Osteocyte (in vitro differentiated cells): ENCODE data around the gene ADGRG6. TPM values are rescaled to one million over a fixed set of nuclear protein-coding genes. Genes with fewer than 3 reads are reported as not detected.
"Not testable (repeated sequence)": the region's sequence is repeated elsewhere in the genome, so short reads cannot be mapped to it uniquely, and the experiment has no call there.

Experiments used
- DNase-seq: peaks from one replicate; pipeline ENCODE4 v3.0.0; 2021; ENCODE audit warnings: mixed read lengths; ENCODE audit not compliant: unreplicated experiment; ENCODE audit errors: extremely low spot score
- H3K27ac Mint-ChIP-seq: one replicate; pipeline ENCODE4 v1.8.0; 2021; ENCODE audit warnings: mild to moderate bottlenecking, mixed read lengths; ENCODE audit not compliant: unreplicated experiment
- H3K27me3 Mint-ChIP-seq: one replicate; pipeline ENCODE4 v1.8.0; 2021; ENCODE audit warnings: mixed read lengths; ENCODE audit not compliant: unreplicated experiment
- H3K36me3 Mint-ChIP-seq: one replicate; pipeline ENCODE4 v1.8.0; 2021; ENCODE audit warnings: mixed read lengths; ENCODE audit not compliant: unreplicated experiment
- H3K4me1 Mint-ChIP-seq: one replicate; pipeline ENCODE4 v1.8.0; 2021; ENCODE audit warnings: mixed read lengths; ENCODE audit not compliant: unreplicated experiment
- H3K4me3 Mint-ChIP-seq: one replicate; pipeline ENCODE4 v1.8.0; 2021; ENCODE audit warnings: mild to moderate bottlenecking, moderate library complexity, mixed read lengths; ENCODE audit not compliant: unreplicated experiment
- H3K9me3 Mint-ChIP-seq: one replicate; pipeline ENCODE4 v1.8.0; 2021; ENCODE audit warnings: mixed read lengths; ENCODE audit not compliant: unreplicated experiment
- total RNA-seq: library from RNA; stranded (reverse); gene quantifications from 2 replicates; pipeline ENCODE4 v1.2.1, GENCODE V29; 2021
- TF ChIP-seq, protein P1 (sequence below): fragments of 200-600 bp; sonication (generic); IDR thresholded peaks from 2 replicates; pipeline ENCODE4 v1.5.0; 2021; ENCODE audit warnings: antibody characterized with exemption, mild to moderate bottlenecking, moderate library complexity

The ADGRG6 gene
- total RNA-seq, 1 donor from 2014 or later: 0.51 TPM

DNA sequence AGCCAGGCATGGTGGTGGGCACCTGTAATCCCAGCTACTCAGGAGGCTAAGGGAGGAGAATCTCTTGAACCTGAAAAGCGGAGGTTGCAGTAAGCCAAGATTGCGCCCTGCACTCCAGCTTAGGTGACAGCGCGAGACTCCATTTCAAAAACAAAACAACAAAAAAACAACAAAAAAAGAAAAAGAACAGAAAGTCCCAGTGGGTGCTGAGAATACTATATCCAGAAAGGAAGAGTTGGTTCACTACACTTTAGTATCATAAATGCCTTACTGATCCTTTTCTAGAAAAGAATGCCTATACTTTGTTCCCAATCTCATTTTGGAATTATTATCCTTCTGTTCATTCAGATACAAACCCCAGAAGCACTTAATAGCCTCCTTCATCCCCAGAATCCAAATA is 20.9 kb upstream of the ADGRG6 start:
- no peaks in the 10 kb centered on the region for H3K27me3 Mint-ChIP-seq
- peaks cover 10% of the 10 kb centered on the region for H3K9me3 Mint-ChIP-seq
- no peak for DNase-seq
- peaks cover 14% of the 10 kb centered on the region for H3K4me1 Mint-ChIP-seq
- TF ChIP-seq, protein P1, sequence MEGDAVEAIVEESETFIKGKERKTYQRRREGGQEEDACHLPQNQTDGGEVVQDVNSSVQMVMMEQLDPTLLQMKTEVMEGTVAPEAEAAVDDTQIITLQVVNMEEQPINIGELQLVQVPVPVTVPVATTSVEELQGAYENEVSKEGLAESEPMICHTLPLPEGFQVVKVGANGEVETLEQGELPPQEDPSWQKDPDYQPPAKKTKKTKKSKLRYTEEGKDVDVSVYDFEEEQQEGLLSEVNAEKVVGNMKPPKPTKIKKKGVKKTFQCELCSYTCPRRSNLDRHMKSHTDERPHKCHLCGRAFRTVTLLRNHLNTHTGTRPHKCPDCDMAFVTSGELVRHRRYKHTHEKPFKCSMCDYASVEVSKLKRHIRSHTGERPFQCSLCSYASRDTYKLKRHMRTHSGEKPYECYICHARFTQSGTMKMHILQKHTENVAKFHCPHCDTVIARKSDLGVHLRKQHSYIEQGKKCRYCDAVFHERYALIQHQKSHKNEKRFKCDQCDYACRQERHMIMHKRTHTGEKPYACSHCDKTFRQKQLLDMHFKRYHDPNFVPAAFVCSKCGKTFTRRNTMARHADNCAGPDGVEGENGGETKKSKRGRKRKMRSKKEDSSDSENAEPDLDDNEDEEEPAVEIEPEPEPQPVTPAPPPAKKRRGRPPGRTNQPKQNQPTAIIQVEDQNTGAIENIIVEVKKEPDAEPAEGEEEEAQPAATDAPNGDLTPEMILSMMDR: no peak
- H3K4me3 Mint-ChIP-seq: no peak overlapping the region
- H3K27ac Mint-ChIP-seq: no peak overlapping the region
- no peaks in the 10 kb centered on the region for H3K36me3 Mint-ChIP-seq

DNA sequence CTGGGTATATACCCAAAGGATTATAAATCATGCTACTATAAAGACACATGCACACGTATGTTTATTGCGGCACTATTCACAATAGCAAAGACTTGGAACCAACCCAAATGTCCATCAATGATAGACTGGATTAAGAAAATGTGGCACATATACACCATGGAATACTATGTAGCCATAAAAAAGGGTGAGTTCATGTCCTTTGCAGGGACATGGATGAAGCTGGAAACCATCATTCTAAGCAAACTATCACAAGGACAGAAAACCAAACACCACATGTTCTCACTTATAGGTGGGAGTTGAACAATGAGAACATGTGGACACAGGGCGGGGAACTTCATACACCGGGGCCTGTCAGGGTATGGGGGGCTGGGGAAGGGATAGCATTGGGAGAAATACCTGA is 18.7 kb upstream of the ADGRG6 start:
- not testable (repeated sequence) for H3K27ac Mint-ChIP-seq, DNase-seq, H3K27me3 Mint-ChIP-seq, H3K9me3 Mint-ChIP-seq, H3K4me3 Mint-ChIP-seq, H3K36me3 Mint-ChIP-seq
- H3K4me1 Mint-ChIP-seq: peaks cover 14% of the 10 kb centered on the region

DNA sequence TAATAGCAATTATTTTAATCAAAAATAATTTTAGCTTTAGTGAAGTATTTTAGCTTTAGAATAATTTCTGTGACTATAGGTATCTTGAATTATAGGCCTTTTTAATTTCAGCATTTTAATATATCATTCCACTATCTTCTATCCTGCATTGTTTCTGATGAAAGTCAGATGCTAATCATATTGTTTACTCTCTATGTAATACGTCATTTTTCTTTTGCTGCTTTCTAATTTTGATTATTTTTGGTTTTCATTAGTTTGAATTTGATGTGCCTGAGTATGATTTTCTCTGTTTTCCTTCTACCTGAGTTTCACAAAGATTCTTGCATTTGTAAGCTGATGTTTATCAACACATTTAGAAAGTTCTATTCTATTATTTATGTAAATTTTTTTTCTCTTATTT is 17.4 kb upstream of the ADGRG6 start:
- Mint-ChIP-seq H3K4me3 (no peak overlapping the region), H3K27me3 (no peaks in the 10 kb centered on the region), H3K4me1 (peaks cover 5% of the 10 kb centered on the region), H3K36me3 (no peaks in the 10 kb centered on the region), H3K27ac (no peak overlapping the region), H3K9me3 (peaks cover 10% of the 10 kb centered on the region)
- TF ChIP-seq, protein P1: no peak
- DNase-seq: no peak

DNA sequence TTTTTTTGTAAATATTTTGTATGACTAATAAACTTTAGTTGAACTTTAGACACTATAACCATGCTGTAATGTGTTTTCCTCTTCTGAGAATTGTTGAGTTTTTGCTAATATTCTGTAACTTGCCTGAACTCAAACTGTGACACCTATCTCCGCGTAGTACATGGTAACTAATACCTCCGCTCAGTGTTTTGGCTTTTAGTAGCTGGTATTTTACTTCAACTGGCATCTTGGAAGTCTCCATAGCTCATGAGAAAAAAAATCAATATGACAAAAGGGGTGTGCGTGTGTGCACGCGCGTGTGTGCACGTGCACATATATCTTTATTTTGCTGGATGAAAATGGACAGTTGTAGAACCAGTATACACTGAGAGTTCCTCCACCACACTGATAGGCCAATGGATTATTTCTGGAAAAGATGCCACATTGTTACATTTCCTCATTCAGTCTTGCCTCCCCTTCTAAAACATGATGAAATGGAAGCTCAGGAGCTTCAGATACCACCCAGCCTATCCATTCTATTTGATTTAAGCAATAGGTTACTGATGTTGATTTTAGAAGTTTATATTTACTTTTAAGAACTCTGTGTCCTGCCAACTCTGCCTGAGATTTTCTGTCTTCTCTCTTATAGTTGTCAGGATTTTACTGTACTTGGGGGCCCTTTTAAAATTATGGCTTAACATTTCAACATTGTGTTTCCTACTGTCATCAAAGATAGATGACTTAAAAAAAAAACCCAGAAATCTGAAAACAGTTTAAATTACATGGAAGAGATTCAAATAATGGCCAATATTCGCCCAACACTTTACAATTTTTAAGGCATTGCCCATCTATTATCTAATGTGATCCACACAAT is 16.3 kb upstream of the ADGRG6 start:
- H3K4me1 Mint-ChIP-seq: no peaks in the 10 kb centered on the region
- H3K9me3 Mint-ChIP-seq: peaks cover 10% of the 10 kb centered on the region
- TF ChIP-seq, protein P1: no peak
- no peak for DNase-seq
- H3K27ac Mint-ChIP-seq: no peak overlapping the region
- H3K4me3 Mint-ChIP-seq: no peak overlapping the region
- no peaks in the 10 kb centered on the region for H3K36me3 Mint-ChIP-seq
- H3K27me3 Mint-ChIP-seq: no peaks in the 10 kb centered on the region

DNA sequence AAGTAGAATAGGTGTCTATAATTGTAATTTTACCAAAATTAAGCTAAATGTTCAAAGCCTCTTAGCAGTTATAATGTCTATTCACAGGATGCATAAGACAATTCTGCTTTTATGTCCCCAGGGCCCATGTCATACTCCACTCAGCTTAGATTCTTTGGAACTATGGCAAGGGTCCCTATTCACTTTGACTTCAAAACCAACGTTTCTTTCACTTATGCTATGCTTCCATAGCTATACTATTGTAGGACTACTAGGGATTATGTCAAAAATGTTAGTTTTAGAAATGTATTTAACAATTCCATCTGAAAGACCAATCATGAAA is 15.8 kb upstream of the ADGRG6 start:
- Mint-ChIP-seq H3K4me1 (no peaks in the 10 kb centered on the region), H3K27me3 (no peaks in the 10 kb centered on the region), H3K36me3 (no peaks in the 10 kb centered on the region), H3K27ac (no peak overlapping the region), H3K4me3 (no peak overlapping the region), H3K9me3 (peaks cover 8% of the 10 kb centered on the region)
- TF ChIP-seq, protein P1: no peak
- no peak for DNase-seq
